Neural cell (in vitro differentiated cells): ENCODE data around the gene HK1. TPM values are rescaled to one million over a fixed set of nuclear protein-coding genes. Genes with fewer than 3 reads are reported as not detected.

Source experiments
- H2AFZ ChIP-seq: fragments of 200-600, 300-800 bp; sonication (generic), shearing (Covaris generic); 2 replicates; pipeline ENCODE4 v1.6.0; 2014; ENCODE audit warnings: low read depth, mild to moderate bottlenecking, antibody characterized with exemption, low read length, moderate library complexity
- H3F3A ChIP-seq: fragments of 200-600 bp; shearing (Covaris generic); 2 replicates; pipeline ENCODE4 v1.6.1; 2016; ENCODE audit warnings: mild to moderate bottlenecking, moderate library complexity, mixed read lengths, antibody characterized with exemption, low read length; ENCODE audit not compliant: insufficient read depth, poor library complexity, severe bottlenecking
- H3K27ac ChIP-seq: fragments of 200-600, 300-800 bp; sonication (generic), shearing (Covaris generic); 2 replicates; pipeline ENCODE4 v1.5.1; 2014; ENCODE audit warnings: mild to moderate bottlenecking, low read length, moderate library complexity
- H3K27me3 ChIP-seq: fragments of 300-800, 200-600 bp; sonication (generic), shearing (Covaris generic); 2 replicates; pipeline ENCODE4 v1.6.0; 2014; ENCODE audit warnings: mild to moderate bottlenecking, low read depth, low read length, moderate library complexity; ENCODE audit not compliant: insufficient read depth
- H3K36me3 ChIP-seq: fragments of 300-800, 200-600 bp; sonication (generic), shearing (Covaris generic); 2 replicates; pipeline ENCODE4 v1.5.1; 2014; ENCODE audit warnings: mild to moderate bottlenecking, antibody characterized with exemption, low read length, moderate library complexity; ENCODE audit not compliant: insufficient read depth
- H3K4me2 ChIP-seq: fragments of 300-800, 200-600 bp; sonication (generic), shearing (Covaris generic); 2 replicates; pipeline ENCODE4 v1.6.0; 2014; ENCODE audit warnings: mild to moderate bottlenecking, low read length
- H3K4me3 ChIP-seq: fragments of 300-800, 200-600 bp; sonication (generic), shearing (Covaris generic); 2 replicates; pipeline ENCODE4 v1.5.1; 2014; ENCODE audit warnings: mild to moderate bottlenecking, low read length, moderate library complexity
- H3K79me2 ChIP-seq: fragments of 200-600 bp; shearing (Covaris generic); replicated peaks from 2 replicates; pipeline ENCODE4 v1.6.0; 2014; ENCODE audit warnings: mild to moderate bottlenecking, low read length, moderate library complexity; ENCODE audit not compliant: insufficient read depth
- H3K9ac ChIP-seq: fragments of 300-800, 200-600 bp; sonication (generic), shearing (Covaris generic); 2 replicates; pipeline ENCODE4 v1.6.1; 2016; ENCODE audit warnings: mild to moderate bottlenecking, low read length, mixed read lengths
- H3K9me2 ChIP-seq: fragments of 200-600 bp; shearing (Covaris generic); 2 replicates; pipeline ENCODE4 v1.6.1; 2016; ENCODE audit warnings: mild to moderate bottlenecking, low read length, mixed read lengths; ENCODE audit not compliant: insufficient read depth
- H3K9me3 ChIP-seq: fragments of 200-600, 300-800 bp; sonication (generic), shearing (Covaris generic); 2 replicates; pipeline ENCODE4 v1.6.1; 2016; ENCODE audit warnings: mild to moderate bottlenecking, mixed run types, low read length, moderate library complexity, mixed read lengths
- H4K20me1 ChIP-seq: fragments of 200-600 bp; shearing (Covaris generic); 2 replicates; pipeline ENCODE4 v1.6.1; 2016; ENCODE audit warnings: mild to moderate bottlenecking, mixed run types; ENCODE audit not compliant: insufficient read depth
- EP300 ChIP-seq: fragments of 450-650 bp; conservative IDR thresholded peaks from 2 replicates; pipeline ENCODE4 v1.6.1; 2014; ENCODE audit warnings: antibody characterized with exemption, mild to moderate bottlenecking, moderate library complexity; ENCODE audit not compliant: poor library complexity, severe bottlenecking
- EZH2 ChIP-seq: fragments of 200-600, 300-800 bp; shearing (Covaris generic), sonication (generic); IDR thresholded peaks from 2 replicates; pipeline ENCODE4 v1.6.1; 2014; ENCODE audit warnings: antibody characterized with exemption, low read length, borderline replicate concordance, mild to moderate bottlenecking; ENCODE audit not compliant: insufficient read depth, poor library complexity, severe bottlenecking
- MXI1 ChIP-seq: fragments of 450-650 bp; conservative IDR thresholded peaks from 2 replicates; pipeline ENCODE4 v1.6.1; 2014; ENCODE audit warnings: antibody characterized with exemption, mild to moderate bottlenecking; ENCODE audit not compliant: poor library complexity, severe bottlenecking
- SMC3 ChIP-seq: fragments of 450-650 bp; conservative IDR thresholded peaks from 2 replicates; pipeline ENCODE4 v1.6.1; 2014; ENCODE audit warnings: antibody characterized with exemption, mild to moderate bottlenecking, moderate library complexity; ENCODE audit not compliant: poor library complexity
- TAF1 ChIP-seq: IDR thresholded peaks from 2 replicates; pipeline ENCODE4 v1.6.1; 2012; ENCODE audit warnings: low read depth
- polyA plus RNA-seq: library from polyadenylated mRNA; depleted of rRNA; stranded (reverse); fragments of >200 nt; gene quantifications from 2 replicates; pipeline ENCODE4 v1.2.3, GENCODE V29; 2014
- TF ChIP-seq, protein P1 (sequence below): fragments of 450-650 bp; IDR thresholded peaks from 2 replicates; pipeline ENCODE4 v1.5.1; 2014; ENCODE audit warnings: antibody characterized with exemption, mild to moderate bottlenecking, moderate library complexity; ENCODE audit not compliant: poor library complexity, severe bottlenecking

The HK1 gene
- polyA plus RNA-seq, 1 donor from 2014 or later: 60.5 TPM

DNA sequence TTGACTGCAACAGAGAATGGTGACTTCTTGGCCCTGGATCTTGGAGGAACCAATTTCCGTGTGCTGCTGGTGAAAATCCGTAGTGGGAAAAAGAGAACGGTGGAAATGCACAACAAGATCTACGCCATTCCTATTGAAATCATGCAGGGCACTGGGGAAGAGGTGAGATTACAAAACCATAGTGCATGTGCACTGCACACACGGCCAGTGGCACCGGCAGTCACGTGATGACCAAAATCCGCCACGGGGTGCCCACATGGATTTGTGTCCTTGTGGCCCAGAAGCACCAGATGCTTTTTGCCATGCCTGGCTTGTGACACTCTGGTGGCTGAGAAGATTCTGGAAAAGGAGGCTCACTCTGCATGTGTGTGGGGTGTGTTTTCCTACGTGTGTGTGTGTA lies 106.0 kb downstream of the HK1 start:
- Histone ChIP-seq H3K27ac (no peak overlapping the region), H3K9me3 (no peaks in the 10 kb centered on the region), H3K9me2 (no peaks in the 10 kb centered on the region), H3K4me2 (no peak overlapping the region), H3K4me3 (no peak overlapping the region), H3K9ac (no peak overlapping the region), H4K20me1 (no peaks in the 10 kb centered on the region), H3K27me3 (no peaks in the 10 kb centered on the region), H3F3A (no peaks in the 10 kb centered on the region), H3K36me3 (peaks cover 21% of the 10 kb centered on the region), H3K79me2 (no peaks in the 10 kb centered on the region), H2AFZ (no peak overlapping the region)
- TF ChIP-seq MXI1: no peak
- TF ChIP-seq EP300: no peak
- TF ChIP-seq SMC3: no peak
- TF ChIP-seq, protein P1, sequence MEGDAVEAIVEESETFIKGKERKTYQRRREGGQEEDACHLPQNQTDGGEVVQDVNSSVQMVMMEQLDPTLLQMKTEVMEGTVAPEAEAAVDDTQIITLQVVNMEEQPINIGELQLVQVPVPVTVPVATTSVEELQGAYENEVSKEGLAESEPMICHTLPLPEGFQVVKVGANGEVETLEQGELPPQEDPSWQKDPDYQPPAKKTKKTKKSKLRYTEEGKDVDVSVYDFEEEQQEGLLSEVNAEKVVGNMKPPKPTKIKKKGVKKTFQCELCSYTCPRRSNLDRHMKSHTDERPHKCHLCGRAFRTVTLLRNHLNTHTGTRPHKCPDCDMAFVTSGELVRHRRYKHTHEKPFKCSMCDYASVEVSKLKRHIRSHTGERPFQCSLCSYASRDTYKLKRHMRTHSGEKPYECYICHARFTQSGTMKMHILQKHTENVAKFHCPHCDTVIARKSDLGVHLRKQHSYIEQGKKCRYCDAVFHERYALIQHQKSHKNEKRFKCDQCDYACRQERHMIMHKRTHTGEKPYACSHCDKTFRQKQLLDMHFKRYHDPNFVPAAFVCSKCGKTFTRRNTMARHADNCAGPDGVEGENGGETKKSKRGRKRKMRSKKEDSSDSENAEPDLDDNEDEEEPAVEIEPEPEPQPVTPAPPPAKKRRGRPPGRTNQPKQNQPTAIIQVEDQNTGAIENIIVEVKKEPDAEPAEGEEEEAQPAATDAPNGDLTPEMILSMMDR: no peak
- no peak for TF ChIP-seq TAF1
- TF ChIP-seq EZH2: no peak

DNA sequence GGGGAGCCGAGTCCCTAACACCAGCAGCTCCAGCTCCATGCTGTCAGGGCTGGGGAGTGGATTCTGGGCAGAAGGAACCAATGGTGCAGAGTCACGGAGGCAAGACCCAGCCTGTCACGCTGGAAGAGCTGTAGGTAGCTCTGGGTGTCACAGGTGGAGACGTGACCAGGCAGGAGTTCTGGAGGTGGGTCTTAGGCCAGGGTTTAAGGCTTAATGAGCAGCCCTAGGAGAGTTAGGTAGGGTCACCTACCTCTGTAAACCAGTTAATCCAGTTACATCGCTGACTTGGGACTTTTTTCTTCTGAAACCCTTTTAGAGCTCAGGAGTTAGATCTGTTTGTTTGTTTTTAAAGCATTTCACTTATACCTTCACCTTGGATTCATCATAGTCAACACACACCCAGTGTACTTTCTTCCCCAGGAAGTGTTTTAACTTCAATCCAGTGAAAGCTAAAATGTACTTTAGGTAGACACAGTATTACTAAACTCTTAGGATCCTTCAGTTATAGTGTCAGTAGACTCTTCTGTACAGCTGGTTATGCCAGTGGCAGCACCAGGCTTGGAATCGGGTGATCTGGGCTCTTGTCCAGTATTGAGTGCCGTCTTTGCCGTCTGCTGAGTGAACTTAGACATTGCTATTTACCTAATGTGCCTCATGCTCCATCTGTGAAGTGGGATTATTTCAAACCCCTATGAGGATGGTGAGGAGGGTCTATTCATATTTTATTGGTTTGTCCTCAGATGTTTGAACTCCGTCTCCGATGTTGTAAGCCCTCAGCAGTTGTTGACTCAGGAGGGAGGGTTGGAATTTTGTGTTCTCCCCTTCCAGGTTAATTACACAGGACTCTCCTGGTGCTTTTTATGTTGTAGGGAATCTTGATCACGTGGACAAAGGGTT lies 107.4 kb downstream of the HK1 start:
- Histone ChIP-seq H3K9me3 (no peaks in the 10 kb centered on the region), H3K9ac (no peak overlapping the region), H3K9me2 (no peaks in the 10 kb centered on the region), H3K4me3 (no peak overlapping the region), H4K20me1 (no peaks in the 10 kb centered on the region), H3F3A (no peaks in the 10 kb centered on the region), H2AFZ (no peak overlapping the region), H3K27ac (no peak overlapping the region), H3K79me2 (no peaks in the 10 kb centered on the region), H3K27me3 (no peaks in the 10 kb centered on the region), H3K36me3 (peaks cover 11% of the 10 kb centered on the region), H3K4me2 (no peak overlapping the region)
- TF ChIP-seq TAF1: no peak
- no peak for TF ChIP-seq SMC3
- no peak for TF ChIP-seq EP300

DNA sequence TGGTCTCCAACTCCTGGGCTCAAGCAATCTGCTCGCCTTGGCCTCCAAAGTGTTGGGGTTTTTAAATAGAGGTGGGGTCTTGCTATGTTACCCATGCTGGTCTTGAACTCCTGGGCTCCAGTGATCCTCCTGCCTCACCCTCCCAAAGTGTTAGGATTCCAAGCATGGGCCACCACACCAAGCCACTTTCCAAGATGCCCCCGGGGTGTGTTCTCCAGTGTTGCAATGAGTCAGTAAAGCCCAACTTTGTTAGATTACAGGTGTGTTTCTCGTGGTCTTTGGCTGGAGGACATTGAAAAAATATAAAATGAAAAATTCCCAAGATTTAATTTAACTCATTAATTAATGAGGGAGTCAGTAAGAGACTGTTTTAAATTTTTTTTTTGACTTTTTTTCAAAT lies 109.2 kb downstream of the HK1 start:
- Histone ChIP-seq H4K20me1 (no peaks in the 10 kb centered on the region), H3K9me3 (no peaks in the 10 kb centered on the region), H2AFZ (no peak overlapping the region), H3K36me3 (peaks cover 11% of the 10 kb centered on the region), H3K79me2 (no peaks in the 10 kb centered on the region), H3K27ac (no peak overlapping the region), H3K27me3 (no peaks in the 10 kb centered on the region), H3K4me2 (no peak overlapping the region), H3K9ac (no peak overlapping the region), H3K9me2 (no peaks in the 10 kb centered on the region), H3K4me3 (no peak overlapping the region), H3F3A (no peaks in the 10 kb centered on the region)
- TF ChIP-seq EZH2 (no peak), TAF1 (no peak), MXI1 (no peak)
